Muscle layer of duodenum (tissue), 2 donors: Measurements from ENCODE around the gene MYBPHL.

ENCODE experiments used
- H3K27ac ChIP-seq: one replicate; pipeline ENCODE4 v1.7.0; 2013; ENCODE audit warnings: mild to moderate bottlenecking, low read length
- H3K27me3 ChIP-seq: one replicate; pipeline ENCODE4 v1.7.0; 2013; ENCODE audit warnings: low read depth, mild to moderate bottlenecking, control low read depth, low read length
- H3K36me3 ChIP-seq, 2 donors: one replicate each; pipeline ENCODE4 v1.7.0; 2013; ENCODE audit warnings: low read length in 2 of 2, control low read depth in 1 of 2, mild to moderate bottlenecking in 1 of 2; ENCODE audit not compliant: insufficient read depth in 2 of 2, control insufficient read depth in 1 of 2
- H3K4me1 ChIP-seq, 2 donors: one replicate each; pipeline ENCODE4 v1.7.0; 2013; ENCODE audit warnings: low read length in 2 of 2, mild to moderate bottlenecking in 2 of 2, control low read depth in 1 of 2, moderate library complexity in 1 of 2; ENCODE audit not compliant: insufficient read depth in 2 of 2, control insufficient read depth in 1 of 2
- H3K4me3 ChIP-seq, 2 donors: one replicate each; pipeline ENCODE4 v1.7.0; 2013; ENCODE audit warnings: low read length in 2 of 2, low read depth in 1 of 2, mild to moderate bottlenecking in 1 of 2
- H3K9me3 ChIP-seq, 2 donors: one replicate each; pipeline ENCODE4 v1.7.0; 2013; ENCODE audit warnings: low read length in 2 of 2, control low read depth in 1 of 2, mild to moderate bottlenecking in 1 of 2; ENCODE audit not compliant: control insufficient read depth in 1 of 2
- donor health status: healthy.

Gene MYBPHL

DNA sequence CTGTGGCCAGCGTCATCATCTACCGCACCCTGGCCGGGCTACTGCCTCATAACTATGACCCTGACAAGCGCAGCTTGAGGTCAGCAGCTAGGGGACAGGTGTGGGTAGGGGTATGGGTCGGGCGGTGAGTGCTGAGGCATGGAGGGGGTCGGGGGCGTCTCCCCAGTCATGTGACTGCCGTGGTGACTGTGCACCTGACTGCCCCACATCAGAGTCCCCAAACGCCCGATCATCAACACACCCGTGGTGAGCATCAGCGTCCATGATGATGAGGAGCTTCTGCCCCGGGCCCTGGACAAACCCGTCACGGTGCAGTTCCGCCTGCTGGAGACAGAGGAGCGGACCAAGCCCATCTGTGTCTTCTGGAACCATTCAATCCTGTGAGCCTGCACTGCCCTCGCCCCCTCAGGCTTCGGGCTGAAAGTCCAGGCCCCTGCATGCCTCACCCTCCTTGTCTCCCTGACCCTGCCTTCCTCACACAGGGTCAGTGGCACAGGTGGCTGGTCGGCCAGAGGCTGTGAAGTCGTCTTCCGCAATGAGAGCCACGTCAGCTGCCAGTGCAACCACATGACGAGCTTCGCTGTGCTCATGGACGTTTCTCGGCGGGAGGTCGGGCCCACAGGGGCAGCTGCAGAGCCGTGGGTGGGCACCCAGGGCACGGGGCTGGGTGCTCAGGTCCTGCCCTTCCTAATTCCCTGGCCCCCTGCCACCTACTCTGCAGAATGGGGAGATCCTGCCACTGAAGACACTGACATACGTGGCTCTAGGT, 37.4 kb downstream of the MYBPHL start:
- peaks cover 0 to 44% of the 10 kb centered on the region in 2 donors for H3K36me3 ChIP-seq
- H3K27me3 ChIP-seq: no peaks in the 10 kb centered on the region
- no peak overlapping the region for H3K4me3 ChIP-seq
- H3K4me1 ChIP-seq: peaks cover 0 to 5% of the 10 kb centered on the region in 2 donors
- H3K9me3 ChIP-seq: no peaks in the 10 kb centered on the region
- no peak overlapping the region for H3K27ac ChIP-seq

DNA sequence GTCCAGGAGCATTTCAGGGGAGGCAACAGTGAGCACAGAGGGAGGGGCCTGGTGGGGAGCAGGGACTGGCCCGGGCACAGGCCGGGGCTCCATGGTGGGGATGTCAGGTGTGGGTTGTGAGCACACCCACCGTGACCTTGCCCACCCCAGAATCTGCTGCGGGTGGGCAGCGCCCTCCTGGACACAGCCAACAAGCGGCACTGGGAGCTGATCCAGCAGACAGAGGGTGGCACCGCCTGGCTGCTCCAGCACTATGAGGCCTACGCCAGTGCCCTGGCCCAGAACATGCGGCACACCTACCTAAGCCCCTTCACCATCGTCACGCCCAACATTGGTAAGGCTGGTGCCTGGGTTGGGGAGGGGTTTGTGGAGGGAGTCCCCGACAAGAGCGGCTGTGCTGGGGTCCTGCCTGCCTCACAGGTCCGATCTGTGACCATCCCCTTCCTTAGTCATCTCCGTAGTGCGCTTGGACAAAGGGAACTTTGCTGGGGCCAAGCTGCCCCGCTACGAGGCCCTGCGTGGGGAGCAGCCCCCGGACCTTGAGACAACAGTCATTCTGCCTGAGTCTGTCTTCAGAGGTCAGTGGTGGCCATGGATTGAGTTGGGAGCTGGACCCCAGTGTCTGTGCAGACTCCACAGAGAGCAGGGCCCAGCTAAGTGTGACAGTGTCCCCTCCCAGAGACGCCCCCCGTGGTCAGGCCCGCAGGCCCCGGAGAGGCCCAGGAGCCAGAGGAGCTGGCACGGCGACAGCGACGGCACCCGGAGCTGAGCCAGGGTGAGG, 38.2 kb downstream of the MYBPHL start:
- Histone ChIP-seq H3K4me3 (no peak overlapping the region), H3K4me1 (peaks cover 0 to 5% of the 10 kb centered on the region in 2 donors), H3K36me3 (peaks cover 0 to 44% of the 10 kb centered on the region in 2 donors), H3K27me3 (no peaks in the 10 kb centered on the region), H3K27ac (no peak overlapping the region), H3K9me3 (no peaks in the 10 kb centered on the region)

DNA sequence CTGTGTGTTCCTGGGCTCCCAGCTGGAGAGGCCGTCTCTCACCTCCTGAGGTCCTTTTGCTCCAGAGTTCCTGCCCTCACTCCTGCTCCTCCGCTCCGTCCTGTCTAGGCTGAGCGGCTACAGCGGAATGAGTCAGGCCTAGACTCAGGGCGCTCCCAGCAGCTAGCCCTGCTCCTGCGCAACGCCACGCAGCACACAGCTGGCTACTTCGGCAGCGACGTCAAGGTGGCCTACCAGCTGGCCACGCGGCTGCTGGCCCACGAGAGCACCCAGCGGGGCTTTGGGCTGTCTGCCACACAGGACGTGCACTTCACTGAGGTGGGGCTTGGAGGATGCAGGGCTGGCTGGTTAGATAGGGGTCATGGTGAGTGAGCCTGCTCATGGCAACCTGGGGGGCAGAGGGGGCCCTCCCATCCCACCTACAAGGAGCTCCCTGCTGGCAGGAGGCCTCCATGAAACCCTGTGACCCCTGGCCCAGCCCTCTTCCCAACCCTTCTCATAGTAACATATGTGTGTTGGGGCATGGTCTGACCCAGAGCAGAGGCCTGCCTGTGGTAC, 39.0 kb downstream of the MYBPHL start:
- peaks cover 0 to 6% of the 10 kb centered on the region in 2 donors for H3K4me1 ChIP-seq
- no peak overlapping the region for H3K4me3 ChIP-seq
- H3K27ac ChIP-seq: no peak overlapping the region
- no peaks in the 10 kb centered on the region for H3K9me3 ChIP-seq
- H3K27me3 ChIP-seq: no peaks in the 10 kb centered on the region
- H3K36me3 ChIP-seq: peaks cover 0 to 42% of the 10 kb centered on the region in 2 donors

- peaks cover 0 to 6% of the 10 kb centered on the region in 2 donors for H3K4me1 ChIP-seq
- H3K9me3 ChIP-seq: no peaks in the 10 kb centered on the region
- peaks cover 0 to 40% of the 10 kb centered on the region in 2 donors for H3K36me3 ChIP-seq
- H3K27me3 ChIP-seq: no peaks in the 10 kb centered on the region
- H3K27ac ChIP-seq: no peak overlapping the region
- no peak overlapping the region for H3K4me3 ChIP-seq
These were observed 39.8 kb downstream of the MYBPHL start for GRCh38 chr1:109266965-109267364.

GRCh38 chr1:109265741-109266330, 41.0 kb downstream of the MYBPHL start:
- H3K27me3 ChIP-seq: no peaks in the 10 kb centered on the region
- H3K4me1 ChIP-seq: peaks cover 0 to 6% of the 10 kb centered on the region in 2 donors
- H3K9me3 ChIP-seq: no peaks in the 10 kb centered on the region
- H3K36me3 ChIP-seq: peaks cover 0 to 39% of the 10 kb centered on the region in 2 donors
- no peak overlapping the region for H3K4me3 ChIP-seq
- H3K27ac ChIP-seq: no peak overlapping the region

GRCh38 chr1:109265016-109265415, 41.8 kb downstream of the MYBPHL start:
- no peak overlapping the region for H3K4me3 ChIP-seq
- H3K27ac ChIP-seq: no peak overlapping the region
- peaks cover 0 to 6% of the 10 kb centered on the region in 2 donors for H3K4me1 ChIP-seq
- H3K27me3 ChIP-seq: no peaks in the 10 kb centered on the region
- H3K9me3 ChIP-seq: no peaks in the 10 kb centered on the region
- H3K36me3 ChIP-seq: peaks cover 0 to 31% of the 10 kb centered on the region in 2 donors

DNA sequence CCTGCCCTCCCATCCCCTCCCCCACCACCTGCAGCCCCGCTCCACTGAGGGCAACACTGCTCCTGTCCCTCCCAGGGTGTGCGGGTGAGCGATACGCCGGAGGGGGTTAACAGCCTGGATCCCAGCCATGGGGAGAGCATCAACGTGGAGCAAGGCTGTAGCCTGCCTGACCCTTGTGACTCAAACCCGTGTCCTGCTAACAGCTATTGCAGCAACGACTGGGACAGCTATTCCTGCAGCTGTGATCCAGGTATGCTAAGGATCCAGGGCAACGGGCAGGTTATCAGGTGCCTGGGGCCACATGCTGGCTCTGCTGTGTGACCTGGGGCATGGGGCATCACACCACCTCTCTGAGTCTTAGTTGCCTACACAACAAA, 42.4 kb downstream of the MYBPHL start:
- Histone ChIP-seq H3K27me3 (no peaks in the 10 kb centered on the region), H3K36me3 (peaks cover 0 to 24% of the 10 kb centered on the region in 2 donors), H3K4me3 (no peak overlapping the region), H3K4me1 (peaks cover 0 to 6% of the 10 kb centered on the region in 2 donors), H3K9me3 (no peaks in the 10 kb centered on the region), H3K27ac (no peak overlapping the region)

GRCh38 chr1:109263597-109264378, 43.0 kb downstream of the MYBPHL start:
- H3K4me3 ChIP-seq: no peak overlapping the region
- H3K27me3 ChIP-seq: no peaks in the 10 kb centered on the region
- no peak overlapping the region for H3K27ac ChIP-seq
- no peaks in the 10 kb centered on the region for H3K9me3 ChIP-seq
- H3K36me3 ChIP-seq: peaks cover 0 to 23% of the 10 kb centered on the region in 2 donors
- H3K4me1 ChIP-seq: peaks cover 0 to 6% of the 10 kb centered on the region in 2 donors

GRCh38 chr1:109263234-109263596, 43.6 kb downstream of the MYBPHL start:
- H3K4me1 ChIP-seq: peaks cover 0 to 6% of the 10 kb centered on the region in 2 donors
- no peaks in the 10 kb centered on the region for H3K27me3 ChIP-seq
- H3K9me3 ChIP-seq: no peaks in the 10 kb centered on the region
- no peak overlapping the region for H3K4me3 ChIP-seq
- peaks cover 0 to 21% of the 10 kb centered on the region in 2 donors for H3K36me3 ChIP-seq
- no peak overlapping the region for H3K27ac ChIP-seq

DNA sequence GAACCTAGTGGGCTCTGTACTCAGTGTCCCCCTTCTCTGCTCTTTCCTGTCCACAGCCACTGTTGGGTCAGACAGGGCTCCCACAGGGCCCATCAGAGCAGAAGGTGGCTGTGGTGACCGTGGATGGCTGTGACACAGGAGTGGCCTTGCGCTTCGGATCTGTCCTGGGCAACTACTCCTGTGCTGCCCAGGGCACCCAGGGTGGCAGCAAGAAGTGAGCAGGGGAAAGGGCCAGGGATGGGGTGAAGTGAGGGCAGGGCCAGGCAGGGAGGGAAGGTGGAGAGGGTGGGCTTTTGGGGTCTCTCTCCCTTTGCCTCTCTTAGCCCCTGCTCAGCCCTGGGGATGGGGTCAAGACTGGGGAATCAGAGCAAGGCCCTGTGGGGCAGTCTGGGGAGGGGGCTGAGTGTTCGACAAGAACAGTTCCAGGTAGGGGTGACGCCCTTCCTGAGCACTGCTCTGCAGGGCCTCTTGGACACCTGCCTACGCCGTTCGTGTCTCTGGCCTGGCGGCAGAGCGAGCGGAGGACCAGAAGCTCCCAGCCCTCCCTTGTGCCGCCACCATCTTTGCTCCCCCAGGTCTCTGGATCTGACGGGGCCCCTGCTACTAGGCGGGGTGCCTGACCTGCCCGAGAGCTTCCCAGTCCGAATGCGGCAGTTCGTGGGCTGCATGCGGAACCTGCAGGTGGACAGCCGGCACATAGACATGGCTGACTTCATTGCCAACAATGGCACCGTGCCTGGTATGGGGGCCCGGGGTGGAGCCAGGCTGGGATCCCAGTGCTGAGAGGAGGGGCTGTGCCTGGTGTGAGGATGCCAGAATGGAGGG, 44.4 kb downstream of the MYBPHL start:
- peaks cover 0 to 20% of the 10 kb centered on the region in 2 donors for H3K36me3 ChIP-seq
- H3K4me1 ChIP-seq: peaks cover 0 to 6% of the 10 kb centered on the region in 2 donors
- no peak overlapping the region for H3K27ac ChIP-seq

More for the DNA sequence above, 44.4 kb downstream of the MYBPHL start:
- Histone ChIP-seq H3K4me3 (no peak overlapping the region), H3K9me3 (no peaks in the 10 kb centered on the region), H3K27me3 (no peaks in the 10 kb centered on the region)
